CD4-positive, alpha-beta T cell treated with Interleukin-21 for 1 hour (primary cell): ENCODE results near the gene AFDN.
A peak's percentile ranks its signal among the peaks of the same experiment; 100 is the strongest.
"Not testable (repeated sequence)": the region's sequence is repeated elsewhere in the genome, so short reads cannot be mapped to it uniquely, and the experiment has no call there.

Experiments
- DNase-seq: peaks from one replicate; pipeline ENCODE4 v3.0.0-alpha.2; 2020

The AFDN gene

DNA sequence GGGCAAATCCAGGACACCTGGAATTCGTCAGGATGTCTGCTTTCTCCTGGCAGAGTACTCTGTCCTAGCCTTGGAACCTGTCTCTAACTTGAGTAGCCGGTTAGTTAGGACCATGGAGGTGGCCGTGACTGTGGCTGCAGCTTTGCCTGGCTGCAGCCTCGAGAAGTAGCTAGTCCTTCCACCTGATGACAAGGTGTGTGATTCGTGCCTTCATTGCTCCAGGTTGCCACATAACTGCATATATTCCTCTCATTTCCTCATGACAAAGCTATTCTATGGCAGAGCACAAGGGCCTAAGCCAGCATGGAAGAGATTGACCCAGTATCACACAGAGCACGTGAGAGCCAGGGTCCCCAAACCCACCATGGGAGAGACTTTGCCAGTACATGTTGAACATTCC is 130.9 kb downstream of the AFDN start:
- no peak for DNase-seq

GRCh38 chr6:167960579-167960978 is 133.9 kb downstream of the AFDN start:
- DNase-seq: no peak

- DNase-seq: no peak
Observed at GRCh38 chr6:167962711-167963110, 136.0 kb downstream of the AFDN start.

DNA sequence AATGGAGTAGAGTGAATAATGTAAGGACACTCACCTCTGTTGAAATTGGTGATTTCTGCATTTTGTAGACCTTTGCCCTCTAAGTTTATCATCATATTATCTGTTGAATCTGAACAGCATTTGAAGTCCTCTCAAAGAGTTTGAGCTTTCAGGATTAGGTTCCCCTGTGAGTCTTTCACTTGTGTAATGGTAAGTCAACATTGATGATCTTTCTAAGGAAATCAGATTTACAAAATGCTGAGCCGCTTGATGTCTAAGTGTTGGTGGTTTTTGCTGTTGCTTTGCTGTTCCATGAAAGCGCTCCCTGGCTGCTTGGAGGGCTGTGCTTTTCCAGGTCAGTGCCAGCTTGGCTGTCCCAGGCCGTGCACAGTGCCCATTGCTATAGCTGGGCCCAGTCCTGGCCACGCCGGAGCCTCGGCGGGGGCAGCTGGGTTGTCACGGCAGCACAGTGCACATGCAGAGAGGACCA is 136.9 kb downstream of the AFDN start:
- DNase-seq: no peak

GRCh38 chr6:167965592-167966539 is 139.2 kb downstream of the AFDN start:
- DNase-seq: no peak

- no peak for DNase-seq
Observed at GRCh38 chr6:167966540-167966905, 139.8 kb downstream of the AFDN start.

GRCh38 chr6:167968091-167968490 is 141.4 kb downstream of the AFDN start:
- peak; percentile 11 for DNase-seq

DNA sequence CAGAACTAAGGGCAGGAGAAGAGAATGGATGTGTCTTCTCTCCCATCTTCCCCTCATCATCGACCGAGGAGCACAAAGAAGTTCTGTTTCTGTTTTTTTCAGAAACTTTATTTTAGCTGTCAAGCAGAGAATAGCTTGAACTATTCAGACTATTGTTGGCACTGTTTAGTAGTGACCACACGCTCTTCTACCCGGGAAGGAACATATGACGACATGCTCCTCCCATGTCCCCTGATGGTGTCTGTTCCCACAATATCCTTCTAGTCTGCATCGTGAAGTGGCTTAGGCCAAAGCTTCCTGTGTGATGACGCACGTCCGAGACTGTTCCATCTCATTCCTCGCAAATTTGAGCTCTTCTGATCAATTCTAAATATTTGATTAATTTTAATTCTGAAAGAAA is 143.5 kb downstream of the AFDN start:
- DNase-seq: no peak

DNA sequence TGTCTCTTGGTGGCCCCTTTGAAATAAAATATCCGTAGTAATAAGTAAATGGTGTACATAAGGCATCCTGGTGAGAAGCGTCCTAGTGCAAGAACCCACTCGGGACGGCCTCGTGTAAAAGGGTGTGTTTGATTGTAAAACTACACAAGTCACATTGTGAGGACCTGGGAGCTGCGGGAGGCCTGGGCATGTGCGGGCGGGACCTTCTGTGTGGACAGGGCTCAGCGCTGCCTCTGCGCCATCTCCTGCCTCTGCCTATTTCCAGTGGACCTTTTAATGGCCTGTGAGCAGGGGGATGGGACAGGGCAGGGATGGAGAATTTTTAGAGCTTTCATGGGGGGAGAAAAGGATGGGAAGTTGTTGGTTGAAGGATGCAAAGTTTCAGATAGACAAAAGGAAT is 145.5 kb downstream of the AFDN start:
- no peak for DNase-seq

DNA sequence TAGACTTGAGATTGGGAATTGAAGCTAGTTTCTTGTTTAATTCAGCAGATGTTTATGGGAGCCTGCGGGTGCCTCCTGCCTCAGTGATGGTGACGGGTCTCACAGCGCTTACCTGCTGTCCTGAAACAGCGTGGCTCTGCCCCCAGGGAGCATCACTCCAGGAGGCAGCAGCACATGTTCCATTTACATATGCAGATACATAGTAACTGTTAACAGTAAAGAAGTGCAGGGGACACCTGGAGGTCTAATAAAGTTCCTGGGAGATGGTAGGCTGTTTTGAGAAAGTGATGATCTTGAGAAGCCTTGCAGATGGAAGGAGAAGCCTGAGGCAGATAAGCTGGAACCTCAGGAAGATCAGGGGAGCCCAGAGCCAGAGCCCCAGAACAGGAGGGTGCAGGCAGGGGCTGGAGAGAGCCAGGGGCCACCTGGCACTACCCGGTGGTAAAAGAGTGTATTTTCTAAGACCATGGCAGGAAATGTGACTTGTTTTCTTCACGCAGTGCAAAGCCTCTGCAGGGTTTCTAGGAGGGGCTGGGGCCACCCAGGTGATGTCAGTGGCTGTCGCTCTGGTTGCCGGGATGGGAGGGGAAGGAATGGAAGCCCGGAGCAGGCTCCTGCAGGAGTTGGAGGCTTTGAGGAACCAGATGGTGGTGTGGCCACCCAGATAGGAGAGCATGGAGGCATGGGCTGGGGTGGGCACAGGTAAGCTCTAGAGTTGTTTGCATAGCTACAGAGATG is 146.6 kb downstream of the AFDN start:
- no peak for DNase-seq

- DNase-seq: no peak
Observed at GRCh38 chr6:167974640-167975344, 148.1 kb downstream of the AFDN start.

GRCh38 chr6:167975458-167975857 is 148.7 kb downstream of the AFDN start:
- DNase-seq: no peak

- not testable (repeated sequence) for DNase-seq
Observed at GRCh38 chr6:167976116-167976657, 149.5 kb downstream of the AFDN start.

DNA sequence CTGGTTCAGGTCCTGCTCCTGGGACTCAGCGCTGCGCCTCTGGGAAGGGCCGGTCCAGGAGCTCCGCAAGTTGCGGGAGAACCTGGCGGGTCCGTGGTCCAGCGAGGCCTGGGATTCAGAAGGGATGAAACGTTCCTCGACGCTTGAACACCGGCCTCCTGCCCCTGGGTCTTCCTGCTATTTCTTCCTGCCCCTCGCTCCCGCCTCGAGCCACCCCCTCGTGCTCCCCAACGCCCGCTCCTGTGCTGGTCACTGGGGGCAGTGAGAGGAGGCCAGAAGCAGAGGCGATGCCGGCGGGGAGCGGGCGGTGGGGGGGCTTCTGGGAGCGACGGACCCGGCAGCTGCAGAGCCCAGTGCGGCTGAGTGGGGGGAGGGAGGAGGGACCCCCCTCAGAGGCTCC is 150.0 kb downstream of the AFDN start:
- DNase-seq: no peak

DNA sequence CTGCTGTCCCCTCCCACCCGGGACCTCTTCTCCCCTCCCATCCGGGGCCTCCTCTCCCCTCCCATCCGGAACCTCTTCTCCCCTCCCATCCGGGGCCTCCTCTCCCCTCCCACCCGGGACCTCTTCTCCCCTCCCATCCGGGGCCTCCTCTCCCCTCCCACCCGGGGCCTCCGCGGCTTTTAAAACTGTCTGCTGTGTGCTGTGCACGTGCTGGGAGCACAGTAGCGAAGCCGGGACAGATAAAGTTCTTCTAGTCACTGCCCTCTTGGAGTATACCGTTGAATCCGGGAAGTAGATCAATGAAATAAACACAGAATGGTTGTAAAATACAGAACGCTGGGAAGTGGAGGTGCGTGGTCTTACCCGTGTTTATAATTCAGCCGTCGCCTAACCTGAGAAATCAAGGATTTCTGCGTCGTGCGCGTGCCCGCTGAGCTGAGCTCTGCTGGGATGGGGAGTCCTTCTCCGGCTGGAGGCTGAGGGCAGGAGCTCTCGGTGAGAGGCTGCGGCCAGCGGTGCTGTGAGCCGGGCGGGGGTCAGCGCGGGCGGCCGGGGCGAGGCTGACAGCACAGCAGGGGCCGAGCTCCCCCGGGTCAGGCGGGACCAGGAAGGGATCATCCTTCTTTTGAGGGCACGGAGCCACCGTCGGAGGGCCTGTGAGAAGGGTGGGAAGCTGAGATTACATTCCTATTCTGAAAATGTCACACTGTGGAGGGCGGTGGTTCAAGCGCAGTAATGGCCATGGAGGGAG is 151.2 kb downstream of the AFDN start:
- no peak for DNase-seq

DNA sequence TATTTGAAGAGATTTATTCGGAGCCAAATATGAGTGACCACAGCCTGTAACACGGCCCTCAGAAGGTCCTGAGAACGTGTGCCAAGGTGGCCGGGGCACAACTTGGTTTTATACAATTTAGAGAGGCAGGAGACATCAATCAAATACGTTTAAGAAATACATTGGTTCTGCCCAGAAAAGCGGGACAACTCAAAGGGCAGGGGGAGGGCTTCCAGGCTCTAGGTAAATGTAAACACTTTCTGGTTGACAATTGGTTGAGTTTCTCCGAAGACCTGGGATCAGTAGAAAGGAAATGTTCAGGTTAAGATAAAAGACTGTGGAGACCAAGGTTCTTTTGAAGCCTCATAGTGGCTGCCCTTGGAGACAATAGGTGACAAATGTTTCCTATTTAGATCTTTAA is 151.9 kb downstream of the AFDN start:
- no peak for DNase-seq

GRCh38 chr6:167979436-167980139 is 152.9 kb downstream of the AFDN start:
- DNase-seq: no peak

DNA sequence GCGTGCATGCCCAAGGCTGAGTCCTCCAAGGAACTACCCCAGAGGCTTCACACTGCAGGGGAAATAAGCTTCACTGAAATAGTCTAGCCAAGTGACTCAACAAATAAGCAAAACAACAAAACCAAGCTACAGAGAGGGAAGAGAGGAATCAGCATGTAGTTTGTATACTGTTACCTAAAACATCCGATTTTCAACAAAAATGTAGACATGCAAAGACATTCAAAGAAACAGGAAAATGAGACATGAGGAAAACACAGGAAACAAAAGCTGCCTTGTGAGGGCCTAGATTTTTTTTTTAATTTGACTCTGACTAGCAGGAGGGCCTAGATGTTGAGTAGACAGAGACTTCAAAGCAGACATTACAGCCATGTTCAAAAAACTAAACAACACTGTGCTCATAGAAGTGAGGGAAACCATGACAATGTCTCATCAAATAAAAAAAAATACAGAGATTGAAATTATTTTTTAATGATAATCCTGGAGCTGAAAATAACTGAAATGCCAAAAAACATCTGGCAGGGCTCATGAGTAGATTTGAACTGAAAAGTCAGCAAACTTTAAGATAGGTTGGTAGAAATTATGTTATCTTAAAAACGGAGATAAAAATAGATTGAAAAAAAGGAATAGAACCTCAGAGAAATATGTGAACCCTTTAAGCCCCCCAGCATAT is 154.3 kb downstream of the AFDN start:
- DNase-seq: no peak

DNA sequence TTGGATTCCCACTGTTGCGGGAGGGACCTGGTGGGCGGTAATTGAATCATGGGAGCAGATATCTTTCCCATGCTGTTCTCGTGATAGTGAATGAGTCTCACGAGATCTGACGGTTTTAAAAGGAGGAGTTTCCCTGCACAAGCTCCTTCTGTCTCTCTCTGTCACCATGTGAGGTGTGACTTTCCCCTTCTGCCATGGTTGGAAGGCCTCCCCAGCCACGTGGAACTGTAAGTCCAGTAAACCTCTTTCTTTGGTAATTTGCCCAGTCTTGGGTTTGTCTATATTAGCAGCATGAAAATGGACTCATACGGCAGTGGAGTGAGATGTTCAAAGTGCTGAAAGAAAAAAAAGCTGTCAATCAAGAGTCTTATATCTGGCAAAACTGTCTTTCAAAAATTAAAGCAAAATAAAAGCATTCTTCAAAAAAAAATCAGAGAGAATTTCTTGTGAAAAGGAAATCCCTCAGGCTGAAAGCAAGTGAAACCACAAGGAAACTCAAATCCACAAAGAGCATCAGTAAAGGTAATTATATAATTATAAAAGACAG is 155.3 kb downstream of the AFDN start:
- no peak for DNase-seq

DNA sequence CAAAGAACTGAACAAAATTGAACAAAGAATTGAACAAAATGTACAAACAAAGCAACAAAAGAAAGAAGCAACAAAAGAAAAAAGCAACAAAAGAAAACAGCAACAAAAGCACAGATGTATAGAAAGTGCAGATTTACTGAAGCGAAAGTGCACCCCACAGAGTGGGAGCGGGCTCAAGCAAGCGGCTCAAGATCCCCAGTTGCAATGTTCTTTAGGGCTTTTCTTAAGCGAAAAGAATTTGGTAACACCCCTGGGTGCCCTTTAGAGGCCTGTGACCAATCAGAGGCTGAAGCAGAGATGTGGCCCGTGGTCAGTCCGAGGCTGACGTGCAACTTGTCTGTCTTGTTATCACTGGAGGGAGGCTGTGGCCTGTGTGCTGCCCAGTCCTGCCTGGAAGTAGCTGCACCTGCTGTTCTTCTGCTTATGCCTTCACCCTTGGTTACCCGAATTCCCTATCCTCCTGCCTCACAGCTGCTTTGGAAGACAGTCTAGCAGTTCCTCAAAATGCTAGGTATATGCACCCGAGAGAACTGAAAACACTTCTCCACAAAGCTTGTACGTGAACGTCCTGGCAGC is 157.5 kb downstream of the AFDN start:
- no peak for DNase-seq
